Jurkat, Clone E6-1 (cell line): ENCODE results near the gene NKTR.

ENCODE experiments used
- DNase-seq: peaks from one replicate; pipeline ENCODE4 v3.0.0-alpha.2; 2011; ENCODE audit warnings: low read depth, low spot score
- H3K4me3 ChIP-seq: 2 replicates; pipeline ENCODE4 v1.5.1; 2011; ENCODE audit warnings: mild to moderate bottlenecking, low read length, control low read depth, moderate library complexity

The NKTR gene

DNA sequence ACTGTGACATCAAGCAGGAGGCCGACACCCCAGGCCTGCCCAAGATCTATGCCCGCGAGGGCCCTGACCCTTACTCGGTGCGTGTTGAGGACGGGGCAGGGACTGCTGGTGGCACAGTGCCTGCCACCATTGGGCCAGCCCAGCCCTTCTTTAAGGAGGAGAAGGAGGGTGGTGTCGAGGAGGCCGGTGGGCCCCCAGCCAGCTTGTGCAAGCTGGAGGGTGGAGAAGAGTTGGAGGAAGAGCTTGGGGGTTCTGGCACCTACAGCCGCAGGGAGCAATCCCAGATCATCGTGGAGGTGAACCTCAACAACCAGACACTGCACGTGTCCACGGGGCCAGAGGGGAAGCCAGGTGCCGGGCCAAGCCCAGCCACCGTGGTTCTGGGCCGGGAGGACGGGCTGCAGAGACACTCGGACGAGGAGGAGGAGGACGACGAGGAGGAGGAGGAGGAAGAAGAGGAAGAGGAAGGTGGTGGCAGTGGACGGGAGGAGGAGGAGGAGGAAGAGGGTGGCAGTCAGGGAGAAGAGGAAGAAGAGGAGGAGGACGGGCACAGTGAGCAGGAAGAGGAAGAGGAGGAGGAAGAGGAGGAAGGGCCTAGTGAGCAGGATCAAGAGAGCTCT lies 58.4 kb downstream of the NKTR start:
- DNase-seq = no peak
- no peak overlapping the region for H3K4me3 ChIP-seq

DNA sequence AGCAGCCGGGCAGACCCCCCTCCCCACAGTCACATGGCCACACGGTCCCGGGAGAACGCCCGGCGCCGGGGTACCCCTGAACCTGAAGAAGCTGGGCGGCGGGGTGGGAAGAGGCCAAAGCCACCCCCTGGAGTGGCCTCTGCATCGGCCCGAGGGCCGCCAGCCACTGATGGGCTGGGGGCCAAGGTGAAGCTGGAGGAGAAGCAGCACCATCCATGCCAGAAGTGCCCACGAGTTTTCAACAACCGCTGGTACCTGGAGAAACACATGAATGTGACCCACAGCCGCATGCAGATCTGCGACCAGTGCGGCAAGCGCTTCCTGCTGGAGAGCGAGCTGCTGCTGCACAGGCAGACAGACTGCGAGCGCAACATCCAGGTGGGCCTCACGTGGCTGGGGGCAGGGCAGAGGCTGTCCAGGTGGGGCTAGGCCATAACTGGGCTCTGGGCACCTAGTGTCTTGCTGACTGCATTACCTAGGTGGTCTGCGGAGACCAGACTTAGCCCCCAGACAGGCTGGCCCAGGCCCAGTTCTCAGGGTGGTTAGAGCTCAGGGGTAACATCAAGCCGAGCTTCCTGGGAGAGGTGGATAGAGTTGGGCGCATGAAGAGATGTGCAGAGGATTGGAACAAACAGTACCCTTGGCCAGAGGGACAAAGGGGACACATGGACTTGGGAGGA lies 59.1 kb downstream of the NKTR start:
- DNase-seq = no peak
- H3K4me3 ChIP-seq = no peak overlapping the region

DNA sequence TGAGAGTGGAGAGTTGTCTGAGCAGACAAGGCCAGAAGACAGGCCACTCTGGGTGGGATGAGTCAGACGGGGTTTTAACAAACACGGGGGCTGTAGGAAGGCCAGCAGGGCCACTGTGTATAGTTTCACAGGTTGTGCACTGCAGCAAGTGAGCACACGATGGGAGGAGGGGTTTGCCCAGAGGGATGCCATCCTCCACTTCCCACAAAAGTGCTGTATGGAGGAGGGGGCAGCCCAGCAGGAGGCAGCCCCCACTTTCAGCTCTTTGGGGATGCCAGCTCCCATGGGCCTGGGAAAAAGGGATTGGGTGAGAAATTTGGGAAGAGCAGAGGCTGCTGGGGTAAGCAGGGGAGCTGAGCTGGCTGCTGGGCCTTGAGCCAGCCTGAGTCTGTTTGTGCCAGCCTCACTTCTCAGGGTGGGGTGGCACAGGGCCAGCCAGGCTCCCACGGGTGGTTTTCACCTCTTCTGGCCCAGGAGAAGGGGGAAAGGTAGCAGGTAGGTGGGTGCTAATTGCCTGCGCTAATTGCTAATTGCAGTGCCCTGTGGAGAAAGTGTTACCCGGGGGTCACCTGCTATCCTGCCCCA lies 59.7 kb downstream of the NKTR start:
- H3K4me3 ChIP-seq = no peak overlapping the region
- DNase-seq = no peak

DNA sequence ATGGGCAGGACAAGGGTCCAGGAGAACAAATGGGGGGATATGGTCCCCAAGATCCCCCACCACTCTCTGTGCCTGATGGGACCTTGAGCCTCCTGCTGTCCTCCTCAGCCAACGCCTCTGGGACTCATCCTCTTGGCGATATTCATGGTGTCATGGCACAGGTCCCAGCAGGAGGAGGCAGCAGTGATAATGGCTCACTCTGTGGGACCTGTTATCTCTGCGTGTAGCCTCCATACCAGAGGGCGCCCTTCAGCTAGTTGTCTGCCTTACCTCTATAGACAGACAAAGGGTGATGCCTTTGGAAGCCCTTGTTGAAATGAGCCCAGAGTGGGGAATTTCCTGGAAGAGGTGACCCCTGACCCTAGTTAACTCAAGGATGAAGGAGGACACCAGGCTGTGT lies 60.4 kb downstream of the NKTR start:
- no peak for DNase-seq
- no peak overlapping the region for H3K4me3 ChIP-seq

DNA sequence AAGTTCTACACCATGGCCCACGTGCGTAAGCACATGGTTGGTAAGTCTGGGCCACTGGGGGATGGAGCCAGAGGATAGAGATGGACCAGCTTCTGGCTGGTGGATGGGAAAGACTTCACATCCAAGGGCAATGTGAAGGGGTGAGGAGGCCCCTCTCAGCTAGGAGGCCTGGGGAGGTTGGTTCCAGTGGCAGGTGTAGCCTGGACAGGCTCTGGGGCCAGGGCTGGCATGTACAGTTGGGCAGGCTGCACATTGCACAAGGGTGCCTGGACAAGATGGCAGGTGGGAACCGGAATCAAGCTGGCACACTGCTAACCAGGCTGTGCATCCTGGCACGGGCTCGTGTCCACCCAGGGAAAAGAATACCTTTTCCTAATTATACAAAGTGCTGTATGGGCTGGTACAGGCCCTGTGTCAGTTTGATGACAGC lies 61.1 kb downstream of the NKTR start:
- DNase-seq = no peak
- no peak overlapping the region for H3K4me3 ChIP-seq

DNA sequence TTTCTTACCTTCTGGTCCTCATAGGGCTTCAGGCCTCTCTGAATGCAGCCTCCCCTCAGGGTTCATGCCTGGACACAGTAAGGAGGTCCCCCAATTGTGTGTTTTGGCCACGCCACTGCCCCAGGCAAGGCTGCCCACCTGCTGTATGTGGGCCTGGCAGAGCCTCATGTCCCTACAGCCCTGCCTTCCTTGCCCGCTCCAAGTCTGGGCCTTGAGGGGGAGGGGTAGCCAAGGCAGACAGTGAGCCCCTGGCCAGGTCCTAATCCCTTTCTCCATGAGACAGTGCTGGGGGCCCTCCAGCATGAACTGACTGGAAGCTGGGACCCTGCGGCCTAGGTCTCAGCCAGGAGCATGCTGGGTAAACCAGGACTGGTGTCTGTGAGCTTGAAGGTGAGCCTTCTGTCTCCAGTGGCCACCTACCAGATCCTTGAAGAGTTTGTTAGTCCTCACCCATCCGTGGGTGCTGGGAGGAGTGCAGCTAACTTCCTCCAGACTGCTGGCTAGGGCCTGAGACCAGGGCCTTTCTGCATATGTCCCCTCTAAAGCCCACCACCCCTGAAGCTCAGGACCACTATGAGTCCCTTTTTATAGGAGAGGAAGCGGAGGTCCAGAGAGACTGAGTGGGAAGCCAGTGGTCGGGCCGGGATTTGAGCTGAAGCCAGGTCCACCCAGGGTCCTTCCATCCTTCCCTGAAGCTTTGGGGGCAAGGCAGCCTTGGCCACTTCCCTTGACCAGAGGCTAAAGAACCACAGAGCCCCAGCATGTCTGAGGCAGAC lies 61.7 kb downstream of the NKTR start:
- no peak overlapping the region for H3K4me3 ChIP-seq
- no peak for DNase-seq

DNA sequence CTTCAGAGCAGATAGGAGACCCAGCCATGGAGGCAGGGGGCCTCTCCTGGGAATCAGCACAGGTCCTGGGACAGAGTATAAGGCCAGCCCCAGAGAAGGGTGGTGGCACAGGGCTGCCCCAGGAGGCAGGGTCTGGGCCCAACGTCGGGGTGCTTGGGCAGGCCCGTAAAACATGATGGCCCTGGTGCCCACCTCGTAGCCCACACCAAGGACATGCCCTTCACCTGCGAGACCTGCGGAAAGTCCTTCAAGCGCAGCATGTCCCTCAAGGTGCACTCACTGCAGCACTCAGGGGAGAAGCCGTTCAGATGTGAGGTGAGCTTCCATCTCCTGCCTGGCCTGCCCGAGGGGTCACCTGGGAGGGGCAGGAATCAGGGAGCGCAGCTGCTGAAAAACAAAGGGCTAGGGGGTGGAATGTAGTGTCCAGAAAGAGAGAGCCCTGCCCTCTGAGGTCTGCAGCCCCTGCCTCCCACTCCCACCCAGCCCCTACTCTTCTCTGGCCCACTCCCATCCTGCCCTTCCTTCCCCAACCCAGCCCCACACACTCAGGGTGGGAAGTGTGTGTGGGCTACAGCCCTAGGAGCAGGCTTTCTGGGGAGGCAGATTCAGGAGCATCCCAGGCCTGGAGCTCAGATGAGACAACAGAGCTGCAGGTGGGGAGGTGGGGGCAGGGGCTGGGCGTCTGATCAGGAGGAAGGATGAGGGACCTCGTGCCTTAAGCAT lies 62.5 kb downstream of the NKTR start:
- no peak for DNase-seq
- H3K4me3 ChIP-seq = no peak overlapping the region

DNA sequence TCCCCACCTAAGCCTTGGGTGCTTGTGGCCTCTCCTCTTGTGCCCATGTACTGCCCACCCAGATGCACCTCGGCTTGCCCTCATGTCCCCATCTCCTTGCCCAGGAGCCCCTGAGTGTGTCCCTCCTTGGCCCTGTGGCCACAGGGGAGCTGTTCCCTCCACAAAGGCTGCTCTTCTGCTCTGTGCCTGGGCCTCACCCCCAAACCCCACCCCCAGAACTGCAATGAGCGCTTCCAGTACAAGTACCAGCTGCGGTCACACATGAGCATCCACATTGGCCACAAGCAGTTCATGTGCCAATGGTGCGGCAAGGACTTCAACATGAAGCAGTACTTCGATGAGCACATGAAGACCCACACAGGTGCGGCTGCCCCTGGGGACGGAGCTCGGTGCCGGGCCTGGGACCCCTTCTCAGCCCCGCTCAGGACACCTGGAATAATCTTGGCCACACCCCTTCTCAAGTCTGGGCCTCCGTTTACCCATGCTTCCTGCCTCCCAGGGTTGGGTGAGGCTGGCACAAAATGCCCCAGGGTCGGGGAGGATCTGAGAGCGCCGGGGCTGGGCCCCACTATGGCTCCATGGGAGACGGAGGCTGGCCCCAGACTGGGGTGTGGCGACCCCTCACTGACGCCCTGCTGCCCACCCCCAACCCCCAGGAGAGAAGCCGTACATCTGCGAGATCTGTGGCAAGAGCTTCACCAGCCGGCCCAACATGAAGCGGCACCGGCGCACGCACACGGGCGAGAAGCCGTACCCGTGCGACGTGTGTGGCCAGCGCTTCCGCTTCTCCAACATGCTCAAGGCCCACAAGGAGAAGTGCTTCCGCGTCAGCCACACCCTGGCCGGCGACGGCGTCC lies 63.3 kb downstream of the NKTR start:
- no peak for DNase-seq
- H3K4me3 ChIP-seq = no peak overlapping the region

DNA sequence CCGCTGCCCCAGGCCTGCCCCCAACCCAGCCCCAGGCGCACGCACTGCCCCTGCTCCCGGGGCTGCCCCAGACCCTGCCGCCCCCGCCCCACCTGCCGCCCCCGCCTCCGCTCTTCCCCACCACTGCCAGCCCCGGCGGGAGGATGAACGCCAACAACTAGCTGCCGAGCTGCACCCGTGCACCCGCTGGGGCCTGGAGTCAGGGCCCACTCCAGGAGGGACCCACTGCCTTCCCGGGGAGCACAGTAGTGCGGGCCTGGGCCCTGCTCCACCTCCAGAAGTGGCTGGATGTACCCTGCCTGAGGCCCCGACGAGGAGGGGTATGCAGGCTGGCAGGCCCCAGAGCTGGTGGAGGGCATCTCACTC lies 63.9 kb downstream of the NKTR start:
- DNase-seq = no peak
- H3K4me3 ChIP-seq = no peak overlapping the region

DNA sequence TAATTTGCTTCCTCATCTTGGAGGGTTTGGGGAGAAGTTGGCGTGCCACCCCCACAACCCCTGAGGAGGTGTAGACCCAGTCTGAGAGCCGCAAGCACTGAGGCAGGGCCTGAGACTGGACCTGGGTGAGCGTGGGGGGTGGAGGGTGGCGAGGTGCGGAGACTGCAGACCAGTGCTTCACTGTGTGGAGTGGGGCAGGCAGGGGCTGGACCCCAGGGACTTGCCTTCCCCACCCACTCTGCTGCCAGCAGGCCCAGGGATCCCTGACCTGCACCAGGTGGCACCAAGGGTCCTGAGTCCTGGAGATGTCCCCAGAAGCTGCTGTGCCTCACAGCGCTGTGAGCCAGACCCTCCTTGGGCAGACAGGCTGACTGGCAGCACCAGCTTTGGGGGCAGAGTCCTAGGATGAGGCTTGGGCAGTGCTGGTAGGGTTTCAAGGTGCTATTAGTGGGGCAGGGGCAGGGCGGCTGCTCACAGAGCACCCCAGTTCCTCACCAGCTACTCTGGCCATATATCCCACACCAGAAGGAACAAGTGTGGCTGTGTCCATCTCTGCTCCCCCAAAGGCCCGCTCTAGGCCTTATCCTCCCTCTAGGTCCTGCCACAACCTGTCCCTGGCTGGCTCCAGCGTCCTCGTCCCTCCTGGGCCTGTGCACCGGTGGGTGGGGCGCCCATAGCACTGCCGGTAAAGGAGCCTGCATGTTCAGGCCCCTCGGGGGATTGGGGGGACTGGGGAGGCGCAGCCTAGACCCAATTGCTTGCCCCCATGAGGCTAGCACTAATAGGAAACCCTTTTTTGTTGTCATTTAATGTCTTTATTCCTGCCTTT lies 64.8 kb downstream of the NKTR start:
- no peak overlapping the region for H3K4me3 ChIP-seq
- DNase-seq = no peak

DNA sequence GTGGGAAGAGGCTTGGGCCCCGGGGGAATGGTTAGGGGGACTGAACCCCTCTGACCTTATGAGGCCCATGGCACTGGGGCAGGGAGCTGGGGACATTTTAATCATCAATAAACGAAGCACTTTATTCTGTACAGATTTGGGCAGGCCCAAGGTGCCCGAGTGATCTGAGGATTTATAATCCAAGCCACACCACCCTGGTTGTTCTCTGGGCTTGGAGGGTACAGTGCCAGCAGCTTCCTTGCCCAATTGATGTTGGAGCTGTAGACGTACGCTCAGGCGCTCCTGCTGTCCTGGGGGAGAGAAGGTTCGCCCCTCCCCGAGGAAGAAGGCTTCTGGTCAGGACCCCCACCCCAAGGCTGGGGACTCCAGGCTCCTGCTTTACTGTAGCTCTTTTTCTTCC lies 65.5 kb downstream of the NKTR start:
- no peak for DNase-seq
- no peak overlapping the region for H3K4me3 ChIP-seq

DNA sequence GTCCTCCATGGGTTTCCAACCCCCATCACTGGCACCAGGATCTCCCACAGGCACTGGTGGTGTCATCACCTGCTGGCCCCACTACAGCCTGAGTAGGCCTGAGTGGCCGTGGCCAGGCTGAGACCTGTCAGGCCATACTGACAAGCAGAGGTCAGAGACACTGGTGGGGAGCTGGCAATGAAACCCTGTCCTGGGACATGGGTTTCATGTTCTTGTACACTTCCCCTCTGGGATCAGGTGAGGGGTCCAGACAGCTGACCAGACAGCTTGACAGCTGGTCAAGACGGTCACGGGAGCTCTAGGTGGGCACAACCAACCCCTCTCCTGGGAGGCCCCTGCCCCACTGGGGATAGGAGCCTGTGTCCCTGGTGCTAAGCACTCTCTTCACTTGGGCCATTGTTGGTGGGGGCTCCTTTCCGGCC lies 66.1 kb downstream of the NKTR start:
- no peak for DNase-seq
- no peak overlapping the region for H3K4me3 ChIP-seq

DNA sequence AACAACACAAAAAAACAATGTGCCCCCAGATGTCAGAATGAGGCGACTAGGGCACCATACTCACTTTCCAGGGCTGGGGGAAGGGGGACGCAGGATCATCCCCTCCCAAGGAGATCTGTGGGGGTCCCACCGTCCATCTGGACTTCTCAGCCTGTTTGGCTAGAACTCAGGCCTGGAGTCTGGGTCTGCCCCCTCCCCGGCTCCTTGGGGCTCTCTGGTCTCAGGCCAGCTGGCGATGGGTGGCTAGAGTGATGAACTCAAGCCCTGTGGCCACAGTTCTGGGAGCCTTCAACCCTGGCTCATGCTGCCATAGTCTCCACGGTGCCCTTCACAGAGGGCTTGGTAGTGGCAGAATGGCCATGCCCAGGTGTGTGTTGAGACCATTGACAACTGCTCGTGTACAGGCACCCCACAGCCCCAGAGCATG lies 66.6 kb downstream of the NKTR start:
- no peak overlapping the region for H3K4me3 ChIP-seq
- DNase-seq = no peak

DNA sequence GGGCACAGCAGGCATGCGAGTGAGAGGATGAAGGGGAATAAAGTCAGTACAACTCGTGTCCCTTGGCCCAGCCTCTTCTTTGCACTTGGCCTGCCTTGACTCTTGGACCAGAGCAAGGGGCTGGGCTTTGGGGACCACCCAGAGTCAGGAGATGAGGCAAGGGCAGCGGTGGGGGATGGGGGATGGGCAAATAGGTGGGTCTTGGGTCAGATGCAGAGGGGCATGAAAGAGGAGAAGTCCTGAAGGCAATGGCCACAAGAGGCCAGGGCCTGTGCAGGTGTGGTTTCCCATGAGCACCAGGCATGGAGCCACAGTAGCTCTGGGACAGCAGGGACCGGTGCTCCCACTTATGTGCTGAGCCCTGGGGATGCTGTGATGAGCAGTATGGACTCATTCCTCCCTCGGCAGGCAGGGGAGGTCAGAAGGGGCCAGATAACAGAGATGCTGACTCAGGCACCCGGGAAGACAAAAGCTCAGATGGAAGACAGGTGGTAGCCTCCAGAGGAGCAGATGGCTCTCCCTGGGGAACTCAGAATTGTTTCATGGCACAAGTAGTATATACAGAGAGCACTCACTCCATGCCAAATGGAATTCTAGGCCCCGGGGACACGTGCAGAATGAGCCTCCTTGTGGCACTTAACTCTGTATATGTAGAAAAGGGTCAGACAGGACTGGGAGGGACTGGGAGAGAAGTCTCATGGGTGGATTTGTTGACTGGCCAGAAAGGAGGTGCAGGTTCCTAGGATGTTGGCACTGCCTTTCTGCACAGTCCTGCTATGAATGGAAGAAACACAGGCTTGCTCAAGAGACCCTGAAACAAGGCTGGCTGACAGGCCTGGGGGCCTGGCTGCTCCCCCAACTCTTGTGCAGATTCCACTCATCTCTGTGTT lies 67.3 kb downstream of the NKTR start:
- DNase-seq = no peak

DNA sequence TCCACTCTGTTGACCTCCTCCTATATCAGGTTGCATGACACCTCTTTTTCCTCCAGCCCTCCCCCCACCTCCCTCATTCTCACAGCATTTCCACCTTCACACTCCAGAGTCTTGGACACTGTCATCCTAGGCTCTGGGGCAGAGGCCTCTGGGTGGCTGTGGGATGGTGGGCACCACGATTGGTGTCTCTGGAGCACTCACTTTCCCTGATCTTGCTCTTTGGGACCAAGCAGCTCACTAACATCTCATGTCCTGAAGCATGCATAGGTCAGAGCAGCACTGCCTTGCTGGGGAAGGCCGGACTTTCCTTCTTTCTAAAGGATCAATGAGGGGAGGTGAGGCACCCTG lies 67.9 kb downstream of the NKTR start:
- H3K4me3 ChIP-seq = no peak overlapping the region
- DNase-seq = no peak

More for the DNA sequence above, 67.3 kb downstream of the NKTR start:
- H3K4me3 ChIP-seq = no peak overlapping the region

DNA sequence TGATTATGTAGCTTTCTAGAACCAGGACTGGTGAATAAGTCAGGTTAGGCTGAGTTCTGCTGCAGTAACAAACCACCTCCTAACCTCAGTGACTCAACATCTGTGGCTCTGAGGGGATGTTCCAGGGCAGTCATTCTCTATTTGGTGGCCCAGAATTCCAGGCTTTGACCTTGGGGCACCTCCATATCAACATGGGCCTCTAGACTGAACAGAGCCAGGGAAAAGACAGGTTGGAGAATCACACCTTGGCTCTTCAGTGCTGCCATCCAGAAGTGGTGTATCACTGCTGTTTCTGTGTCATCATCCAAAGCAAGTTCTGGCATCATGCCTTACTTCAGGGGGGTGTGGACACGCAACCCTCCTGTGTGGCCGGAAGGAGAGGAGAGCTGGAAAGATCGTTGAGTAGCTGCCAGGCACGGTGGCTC lies 68.3 kb downstream of the NKTR start:
- no peak overlapping the region for H3K4me3 ChIP-seq
- no peak for DNase-seq

DNA sequence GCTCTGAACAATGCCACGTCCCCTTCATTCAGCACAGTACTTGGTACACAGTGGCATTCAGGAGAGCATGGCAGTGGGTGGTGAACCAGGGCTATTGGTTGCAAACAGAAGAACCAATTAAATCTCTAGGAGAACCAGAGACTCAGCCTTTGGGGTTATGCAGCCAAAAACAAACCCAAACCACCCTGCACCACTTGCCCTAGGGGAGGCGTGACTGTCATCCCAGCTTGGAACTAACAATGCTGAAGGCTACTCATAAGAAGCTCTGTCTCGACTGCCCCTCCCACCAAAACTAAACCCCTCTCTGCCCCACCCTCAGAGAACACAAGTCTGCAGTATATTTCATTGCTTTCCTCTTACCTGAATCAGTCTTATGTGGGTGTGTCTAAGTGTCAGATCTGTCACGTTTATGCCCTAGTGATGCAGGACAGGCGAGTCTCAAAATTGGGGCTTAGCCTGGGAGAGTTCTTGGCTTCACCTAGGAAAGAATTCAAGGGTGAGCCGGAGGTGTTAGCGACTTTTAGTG lies 69.6 kb downstream of the NKTR start:
- no peak for DNase-seq
- no peak overlapping the region for H3K4me3 ChIP-seq
